ENCODE results near the gene ARHGAP24.

ARHGAP24 gene

GRCh38 chr4:85724791-85725563 lies 250.0 kb downstream of the ARHGAP24 start:
- no peak overlapping the region for H3K27ac ChIP-seq (ENCODE audit: insufficient read depth in 1 of 2, low read depth in 1 of 2, low read length in 2 of 2, poor library complexity in 1 of 2, severe bottlenecking in 2 of 2)
- peaks cover 5 to 23% (median 13%) of the 10 kb centered on the region in 4 experiments for H3K4me1 ChIP-seq (ENCODE audit: control extremely low read depth in 1 of 4, control insufficient read depth in 4 of 4, insufficient read depth in 4 of 4, low read length in 3 of 4)
- no peak for DNase-seq
- POLR2A ChIA-PET, result no interaction called here
- H3K9me3 ChIP-seq (ENCODE audit: control extremely low read depth in 1 of 5, control insufficient read depth in 4 of 5, insufficient read depth in 2 of 5, low read depth in 1 of 5, low read length in 4 of 5), result no peaks in the 10 kb centered on the region
- CTCF ChIA-PET, result no interaction called here
- no peak overlapping the region for H3K4me3 ChIP-seq (ENCODE audit: control insufficient read depth in 1 of 7, extremely low read depth in 1 of 7, insufficient read depth in 4 of 7, low read depth in 2 of 7, low read length in 6 of 7)
- WGBS (ENCODE audit: insufficient coverage), result 100% methylated on average over 1 of the region's 3 CpGs
- H3K27me3 ChIP-seq (replicated peaks in 2 of 5; ENCODE audit: control insufficient read depth in 4 of 5, insufficient read depth in 5 of 5, low read length in 4 of 5), result no peaks in the 10 kb centered on the region
- H3K36me3 ChIP-seq (ENCODE audit: control insufficient read depth in 4 of 4, insufficient read depth in 4 of 4, low read length in 3 of 4), result no peaks in the 10 kb centered on the region

GRCh38 chr4:85725721-85726170 lies 250.8 kb downstream of the ARHGAP24 start:
- Histone ChIP-seq H3K36me3 (ENCODE audit: control insufficient read depth in 4 of 4, insufficient read depth in 4 of 4, low read length in 3 of 4) (no peaks in the 10 kb centered on the region), H3K27me3 (replicated peaks in 2 of 5; ENCODE audit: control insufficient read depth in 4 of 5, insufficient read depth in 5 of 5, low read length in 4 of 5) (no peaks in the 10 kb centered on the region), H3K27ac (ENCODE audit: insufficient read depth in 1 of 2, low read depth in 1 of 2, low read length in 2 of 2, poor library complexity in 1 of 2, severe bottlenecking in 2 of 2) (peak overlapping the region in 1 of 2 experiments; percentile 16), H3K9me3 (ENCODE audit: control extremely low read depth in 1 of 5, control insufficient read depth in 4 of 5, insufficient read depth in 2 of 5, low read depth in 1 of 5, low read length in 4 of 5) (no peaks in the 10 kb centered on the region), H3K4me1 (ENCODE audit: control extremely low read depth in 1 of 4, control insufficient read depth in 4 of 4, insufficient read depth in 4 of 4, low read length in 3 of 4) (peaks cover 5 to 23% (median 13%) of the 10 kb centered on the region in 4 experiments), H3K4me3 (ENCODE audit: control insufficient read depth in 1 of 7, extremely low read depth in 1 of 7, insufficient read depth in 4 of 7, low read depth in 2 of 7, low read length in 6 of 7) (no peak overlapping the region)
- ChIA-PET CTCF (interaction anchor here (1.3 kb wide), 1 partner anchor 22 kb away, joined by 4 read pairs; no protein-coding TSS in a partner anchor), POLR2A (no interaction called here)
- DNase-seq, result peak in 2 of 3 donors; percentile 73 to 79
- 100% methylated on average over 1 of the region's 2 CpGs for WGBS (ENCODE audit: insufficient coverage)

GRCh38 chr4:85726555-85726954 lies 251.6 kb downstream of the ARHGAP24 start:
- H3K9me3 ChIP-seq (ENCODE audit: control extremely low read depth in 1 of 5, control insufficient read depth in 4 of 5, insufficient read depth in 2 of 5, low read depth in 1 of 5, low read length in 4 of 5), result no peaks in the 10 kb centered on the region
- 98% methylated on average over 8 of the region's 8 CpGs for WGBS (ENCODE audit: insufficient coverage)
- POLR2A ChIA-PET, result no interaction called here
- H3K4me1 ChIP-seq (ENCODE audit: control extremely low read depth in 1 of 4, control insufficient read depth in 4 of 4, insufficient read depth in 4 of 4, low read length in 3 of 4), result peaks cover 5 to 23% (median 13%) of the 10 kb centered on the region in 4 experiments
- H3K27ac ChIP-seq (ENCODE audit: insufficient read depth in 1 of 2, low read depth in 1 of 2, low read length in 2 of 2, poor library complexity in 1 of 2, severe bottlenecking in 2 of 2), result no peak overlapping the region
- H3K4me3 ChIP-seq (ENCODE audit: control insufficient read depth in 1 of 7, extremely low read depth in 1 of 7, insufficient read depth in 4 of 7, low read depth in 2 of 7, low read length in 6 of 7), result no peak overlapping the region
- H3K36me3 ChIP-seq (ENCODE audit: control insufficient read depth in 4 of 4, insufficient read depth in 4 of 4, low read length in 3 of 4), result no peaks in the 10 kb centered on the region
- no peaks in the 10 kb centered on the region for H3K27me3 ChIP-seq (replicated peaks in 2 of 5; ENCODE audit: control insufficient read depth in 4 of 5, insufficient read depth in 5 of 5, low read length in 4 of 5)
- CTCF ChIA-PET, result interaction anchor here (1.3 kb wide), 1 partner anchor 21 kb away, joined by 4 read pairs; no protein-coding TSS in a partner anchor
- no peak for DNase-seq

- Histone ChIP-seq H3K27ac (ENCODE audit: insufficient read depth in 1 of 2, low read depth in 1 of 2, low read length in 2 of 2, poor library complexity in 1 of 2, severe bottlenecking in 2 of 2) (no peak overlapping the region), H3K9me3 (ENCODE audit: control extremely low read depth in 1 of 5, control insufficient read depth in 4 of 5, insufficient read depth in 2 of 5, low read depth in 1 of 5, low read length in 4 of 5) (no peaks in the 10 kb centered on the region), H3K27me3 (replicated peaks in 2 of 5; ENCODE audit: control insufficient read depth in 4 of 5, insufficient read depth in 5 of 5, low read length in 4 of 5) (no peaks in the 10 kb centered on the region), H3K4me3 (ENCODE audit: control insufficient read depth in 1 of 7, extremely low read depth in 1 of 7, insufficient read depth in 4 of 7, low read depth in 2 of 7, low read length in 6 of 7) (no peak overlapping the region), H3K36me3 (ENCODE audit: control insufficient read depth in 4 of 4, insufficient read depth in 4 of 4, low read length in 3 of 4) (no peaks in the 10 kb centered on the region), H3K4me1 (ENCODE audit: control extremely low read depth in 1 of 4, control insufficient read depth in 4 of 4, insufficient read depth in 4 of 4, low read length in 3 of 4) (peaks cover 5 to 23% (median 13%) of the 10 kb centered on the region in 4 experiments)
- no peak for DNase-seq
- POLR2A ChIA-PET, result no interaction called here
- CTCF ChIA-PET, result interaction anchor here (1.6 kb wide), 1 partner anchor 12 kb away, joined by 4 read pairs; no protein-coding TSS in a partner anchor
Measured at GRCh38 chr4:85728464-85728863, 253.5 kb downstream of the ARHGAP24 start.

GRCh38 chr4:85732124-85732523 lies 257.2 kb downstream of the ARHGAP24 start:
- H3K27ac ChIP-seq (ENCODE audit: insufficient read depth in 1 of 2, low read depth in 1 of 2, low read length in 2 of 2, poor library complexity in 1 of 2, severe bottlenecking in 2 of 2), result no peak overlapping the region
- ChIA-PET CTCF (no interaction called here), POLR2A (no interaction called here)
- no peak overlapping the region for H3K4me3 ChIP-seq (ENCODE audit: control insufficient read depth in 1 of 7, extremely low read depth in 1 of 7, insufficient read depth in 4 of 7, low read depth in 2 of 7, low read length in 6 of 7)
- H3K27me3 ChIP-seq (replicated peaks in 2 of 5; ENCODE audit: control insufficient read depth in 4 of 5, insufficient read depth in 5 of 5, low read length in 4 of 5), result no peaks in the 10 kb centered on the region
- no peak for DNase-seq
- H3K9me3 ChIP-seq (ENCODE audit: control extremely low read depth in 1 of 5, control insufficient read depth in 4 of 5, insufficient read depth in 2 of 5, low read depth in 1 of 5, low read length in 4 of 5), result no peaks in the 10 kb centered on the region
- 27% methylated on average over 1 of the region's 1 CpG for WGBS (ENCODE audit: insufficient coverage)
- peaks cover 0 to 5% (median 1%) of the 10 kb centered on the region in 4 experiments for H3K4me1 ChIP-seq (ENCODE audit: control extremely low read depth in 1 of 4, control insufficient read depth in 4 of 4, insufficient read depth in 4 of 4, low read length in 3 of 4)
- no peaks in the 10 kb centered on the region for H3K36me3 ChIP-seq (ENCODE audit: control insufficient read depth in 4 of 4, insufficient read depth in 4 of 4, low read length in 3 of 4)

- Histone ChIP-seq H3K9me3 (ENCODE audit: control extremely low read depth in 1 of 5, control insufficient read depth in 4 of 5, insufficient read depth in 2 of 5, low read depth in 1 of 5, low read length in 4 of 5) (no peaks in the 10 kb centered on the region), H3K4me3 (ENCODE audit: control insufficient read depth in 1 of 7, extremely low read depth in 1 of 7, insufficient read depth in 4 of 7, low read depth in 2 of 7, low read length in 6 of 7) (no peak overlapping the region), H3K36me3 (ENCODE audit: control insufficient read depth in 4 of 4, insufficient read depth in 4 of 4, low read length in 3 of 4) (no peaks in the 10 kb centered on the region), H3K27ac (ENCODE audit: insufficient read depth in 1 of 2, low read depth in 1 of 2, low read length in 2 of 2, poor library complexity in 1 of 2, severe bottlenecking in 2 of 2) (no peak overlapping the region), H3K4me1 (ENCODE audit: control extremely low read depth in 1 of 4, control insufficient read depth in 4 of 4, insufficient read depth in 4 of 4, low read length in 3 of 4) (peaks cover 0 to 5% (median 1%) of the 10 kb centered on the region in 4 experiments), H3K27me3 (replicated peaks in 2 of 5; ENCODE audit: control insufficient read depth in 4 of 5, insufficient read depth in 5 of 5, low read length in 4 of 5) (no peaks in the 10 kb centered on the region)
- no peak for DNase-seq
- CTCF ChIA-PET, result no interaction called here
- POLR2A ChIA-PET, result no interaction called here
Measured at GRCh38 chr4:85733798-85734197, 258.8 kb downstream of the ARHGAP24 start.

- no peak overlapping the region for H3K4me3 ChIP-seq (ENCODE audit: control insufficient read depth in 1 of 7, extremely low read depth in 1 of 7, insufficient read depth in 4 of 7, low read depth in 2 of 7, low read length in 6 of 7)
- no peaks in the 10 kb centered on the region for H3K36me3 ChIP-seq (ENCODE audit: control insufficient read depth in 4 of 4, insufficient read depth in 4 of 4, low read length in 3 of 4)
- WGBS (ENCODE audit: insufficient coverage), result no CpG with 5 or more reads among the region's 1 CpG
- DNase-seq, result no peak
- H3K4me1 ChIP-seq (ENCODE audit: control extremely low read depth in 1 of 4, control insufficient read depth in 4 of 4, insufficient read depth in 4 of 4, low read length in 3 of 4), result peaks cover 0 to 5% (median 1%) of the 10 kb centered on the region in 4 experiments
- ChIA-PET CTCF (no interaction called here), POLR2A (no interaction called here)
- H3K27me3 ChIP-seq (replicated peaks in 2 of 5; ENCODE audit: control insufficient read depth in 4 of 5, insufficient read depth in 5 of 5, low read length in 4 of 5), result no peaks in the 10 kb centered on the region
- no peak overlapping the region for H3K27ac ChIP-seq (ENCODE audit: insufficient read depth in 1 of 2, low read depth in 1 of 2, low read length in 2 of 2, poor library complexity in 1 of 2, severe bottlenecking in 2 of 2)
- H3K9me3 ChIP-seq (ENCODE audit: control extremely low read depth in 1 of 5, control insufficient read depth in 4 of 5, insufficient read depth in 2 of 5, low read depth in 1 of 5, low read length in 4 of 5), result no peaks in the 10 kb centered on the region
Measured at GRCh38 chr4:85734424-85734831, 259.5 kb downstream of the ARHGAP24 start.

Measured in common myeloid progenitor, CD34-positive (primary cell).